B cell (primary cell): Measurements from ENCODE around the gene ZNF687. TPM values are rescaled to one million over a fixed set of nuclear protein-coding genes. Genes with fewer than 3 reads are reported as not detected.

Experiments
- ATAC-seq: fragments of 200-7000 bp; cut with Tn5 transposase; one replicate; pipeline ENCODE4 v1.10.0; 2021; ENCODE audit warnings: low read depth, mild to moderate bottlenecking, moderate number of reproducible peaks, moderate library complexity
- CTCF ChIA-PET: fragments of 350-600 bp; sonication (Branson Sonifier 250); formaldehyde crosslinking; loops from one replicate; lab custom pipeline; 2021; ENCODE audit warnings: antibody characterized with exemption, inconsistent platforms; lab: Charles Lee
- POLR2A ChIA-PET: fragments of 350-600 bp; sonication (Branson Sonifier 250); formaldehyde crosslinking; loops from one replicate; lab custom pipeline; 2021; ENCODE audit warnings: antibody characterized with exemption; lab: Charles Lee
- DNase-seq: peaks from one replicate; pipeline ENCODE4 v3.0.0; 2013
- H2AFZ ChIP-seq: 2 replicates; pipeline ENCODE4 v1.6.1; 2012; ENCODE audit warnings: mild to moderate bottlenecking, low read depth, low read length; ENCODE audit not compliant: insufficient read depth, poor library complexity, severe bottlenecking
- H3K27ac ChIP-seq, 2 donors: 1 replicate in 1 of 2; 2 replicates in 1 of 2; pipeline ENCODE4 v1.5.1; 2012 to 2013; ENCODE audit warnings: low read length in 2 of 2, mild to moderate bottlenecking in 2 of 2, moderate library complexity in 1 of 2
- H3K27me3 ChIP-seq, 4 experiments: fragments of 200-600 bp in 1 of 4; sonication (generic) in 1 of 4; replicated peaks in 1 of 4; 1 replicate in 2 of 4; 2 replicates in 2 of 4; pipeline versions ENCODE4 v1.6.1 to v1.7.0; 2013 to 2016; ENCODE audit warnings: low read length in 3 of 4, mild to moderate bottlenecking in 2 of 4, mixed read lengths in 1 of 4, moderate library complexity in 1 of 4; ENCODE audit not compliant: insufficient read depth in 4 of 4, control insufficient read depth in 3 of 4; ENCODE audit errors: control extremely low read depth in 1 of 4
- H3K36me3 ChIP-seq, 2 experiments: replicated peaks in 1 of 2; 1 replicate in 1 of 2; 2 replicates in 1 of 2; pipeline versions ENCODE4 v1.6.1 to v1.7.1; 2013; ENCODE audit warnings: low read length in 1 of 2; ENCODE audit not compliant: insufficient read depth in 2 of 2, control insufficient read depth in 1 of 2; ENCODE audit errors: control extremely low read depth in 1 of 2, extremely low read depth in 1 of 2
- H3K4me1 ChIP-seq, 2 donors: fragments of 200-600 bp in 1 of 2; sonication (generic) in 1 of 2; 1 replicate in 1 of 2; 2 replicates in 1 of 2; pipeline versions ENCODE4 v1.5.1 to v1.6.1; 2013 to 2017; ENCODE audit warnings: low read length in 2 of 2; ENCODE audit not compliant: control insufficient read depth in 2 of 2, insufficient read depth in 2 of 2
- H3K4me2 ChIP-seq: replicated peaks from 2 replicates; pipeline ENCODE3; 2012; ENCODE audit warnings: mild to moderate bottlenecking, low read depth, low read length; ENCODE audit not compliant: poor library complexity, severe bottlenecking
- H3K4me3 ChIP-seq, 5 experiments: fragments of 200-600 bp in 1 of 5; sonication (generic) in 1 of 5; 1 replicate in 3 of 5; 2 replicates in 2 of 5; pipeline versions ENCODE4 v1.5.1 to v1.7.0; 2011 to 2016; ENCODE audit warnings: low read length in 4 of 5, mild to moderate bottlenecking in 4 of 5, low read depth in 2 of 5, control low read depth in 1 of 5, moderate library complexity in 1 of 5; ENCODE audit not compliant: insufficient read depth in 1 of 5; ENCODE audit errors: control extremely low read depth in 1 of 5, extremely low read depth in 1 of 5
- H3K79me2 ChIP-seq: fragments of 200-600 bp; sonication (generic); one replicate; pipeline ENCODE4 v1.6.0; 2016; ENCODE audit warnings: low read length; ENCODE audit not compliant: control insufficient read depth, insufficient read depth
- H3K9ac ChIP-seq: fragments of 200-600 bp; sonication (generic); 2 replicates; pipeline ENCODE4 v1.6.1; 2017; ENCODE audit warnings: mild to moderate bottlenecking, low read length, moderate library complexity
- H3K9me3 ChIP-seq, 3 donors: one replicate each; pipeline versions ENCODE4 v1.6.1 to v1.7.1; 2013; ENCODE audit warnings: low read length in 2 of 3; ENCODE audit not compliant: control insufficient read depth in 2 of 3, insufficient read depth in 1 of 3; ENCODE audit errors: control extremely low read depth in 1 of 3
- H4K20me1 ChIP-seq: 2 replicates; pipeline ENCODE4 v1.6.0; 2012; ENCODE audit warnings: mild to moderate bottlenecking, low read length; ENCODE audit not compliant: insufficient read depth, control insufficient read depth, poor library complexity, severe bottlenecking
- H3K27ac Mint-ChIP-seq: one replicate; pipeline ENCODE4 v1.8.0; 2021; ENCODE audit warnings: mixed read lengths
- H3K27me3 Mint-ChIP-seq: one replicate; pipeline ENCODE4 v1.8.0; 2021; ENCODE audit warnings: mixed read lengths
- H3K4me1 Mint-ChIP-seq: one replicate; pipeline ENCODE4 v1.8.0; 2021; ENCODE audit warnings: mixed read lengths
- H3K4me3 Mint-ChIP-seq: one replicate; pipeline ENCODE4 v1.8.0; 2021; ENCODE audit warnings: mixed read lengths
- H3K9me3 Mint-ChIP-seq: one replicate; pipeline ENCODE4 v1.8.0; 2022; ENCODE audit warnings: mixed read lengths; ENCODE audit not compliant: insufficient read depth
- EZH2 ChIP-seq: IDR thresholded peaks from 2 replicates; pipeline ENCODE4 v1.6.1; 2012; ENCODE audit warnings: borderline replicate concordance, low read depth, mild to moderate bottlenecking, moderate library complexity, low read length; ENCODE audit not compliant: insufficient read depth, poor library complexity, severe bottlenecking
- WGBS: methylation state at CpG from one replicate; pipeline ENCODE4 v1.1.5; 2013; ENCODE audit warnings: missing lambda C conversion rate; ENCODE audit not compliant: insufficient coverage; 5-methylcytosine and 5-hydroxymethylcytosine counted together
- intact Hi-C: fragments of 100-400 bp; cut with micrococcal nuclease; formaldehyde crosslinking; loops from one replicate; pipeline ENCODE4 v1.10.0; 2022
- polyA plus RNA-seq: library from polyadenylated mRNA; depleted of rRNA; stranded (reverse); fragments of >200 nt; gene quantifications from 2 replicates; pipeline ENCODE4 v1.2.3, GENCODE V29; 2012
- total RNA-seq, 2 donors: library from RNA; stranded (reverse); fragments of 120-200 nt in 1 of 2; gene quantifications; 1 replicate in 1 of 2; 2 replicates in 1 of 2; pipeline versions ENCODE4 v1.2.3 to v1.2.4, GENCODE V29; 2013 to 2022
- TF ChIP-seq, protein P1 (sequence below): fragments of 200-600 bp; IDR thresholded peaks from one replicate; pipeline ENCODE4 v1.8.0; 2022; ENCODE audit warnings: antibody characterized with exemption, mild to moderate bottlenecking

Gene ZNF687
- total and polyA plus RNA-seq, 2 donors (not counting 1 experiment from before 2014, with no cell fraction given): 29.1 to 49.6 TPM

DNA sequence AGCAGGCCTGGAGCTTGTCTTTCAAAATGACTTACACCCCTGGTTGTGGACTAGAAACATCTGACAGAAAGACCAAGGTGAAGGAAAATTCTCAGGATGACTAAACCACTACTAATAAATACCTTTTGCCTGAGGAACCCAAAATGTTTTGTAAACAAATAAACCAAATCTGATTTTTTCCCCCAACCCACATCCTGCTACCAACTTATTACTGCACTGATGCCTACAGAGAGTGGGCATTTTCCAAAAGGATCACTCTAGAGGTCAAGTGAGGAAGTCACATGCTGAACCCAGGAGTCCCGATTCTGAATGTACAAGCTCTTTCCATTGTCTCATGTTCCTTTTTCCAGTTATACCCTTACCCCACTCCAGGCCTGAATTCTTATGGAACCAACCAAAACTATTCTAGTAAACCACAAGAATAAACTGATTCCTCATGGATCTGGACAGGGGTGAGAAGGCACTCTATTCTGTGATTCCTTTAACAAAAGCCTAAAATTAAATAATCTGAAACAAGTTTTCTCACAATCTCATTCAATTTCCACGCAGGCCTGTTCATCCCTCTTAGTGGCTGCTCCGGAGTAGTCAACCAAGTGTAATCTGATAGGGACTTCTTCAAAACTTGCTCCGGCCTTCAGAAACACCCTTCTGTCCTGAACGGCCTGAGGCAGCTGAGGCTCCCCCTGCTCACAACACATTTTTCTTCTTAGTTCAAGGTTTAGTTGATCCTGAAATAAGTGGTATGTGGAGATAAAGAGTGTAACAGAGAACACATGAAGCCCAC lies 43.7 kb downstream of the ZNF687 start:
- intact Hi-C loops: loop anchor here (5.0 kb wide), 2 partner anchors 129 to 131 kb away; partner anchors contain the start of genes PIP5K1A and POGZ
- Histone ChIP-seq H3K4me3 (peak overlapping the region in 4 of 5 experiments; percentile 72 to 99 (median 90)), H3K4me1 (peaks cover 21 to 26% of the 10 kb centered on the region in 2 donors), H3K36me3 (peaks cover 0 to 33% of the 10 kb centered on the region in 2 experiments), H4K20me1 (peaks cover 13% of the 10 kb centered on the region), H2AFZ (peak overlapping the region; percentile 90), H3K27me3 (no peaks in the 10 kb centered on the region), H3K4me2 (peak overlapping the region; percentile 90), H3K9ac (peak overlapping the region; percentile 90), H3K9me3 (no peaks in the 10 kb centered on the region), H3K27ac (peak overlapping the region; percentile 87 to 89), H3K79me2 (peaks cover 90% of the 10 kb centered on the region)
- no peaks in the 10 kb centered on the region for H3K9me3 Mint-ChIP-seq
- H3K27me3 Mint-ChIP-seq: no peaks in the 10 kb centered on the region
- POLR2A ChIA-PET: interaction anchor here (1.5 to 1.9 kb wide), 2 partner anchors 19 to 21 kb away, joined by 6 to 11 read pairs; partner anchors contain the start of gene RFX5
- TF ChIP-seq EZH2: no peak
- TF ChIP-seq, protein P1, sequence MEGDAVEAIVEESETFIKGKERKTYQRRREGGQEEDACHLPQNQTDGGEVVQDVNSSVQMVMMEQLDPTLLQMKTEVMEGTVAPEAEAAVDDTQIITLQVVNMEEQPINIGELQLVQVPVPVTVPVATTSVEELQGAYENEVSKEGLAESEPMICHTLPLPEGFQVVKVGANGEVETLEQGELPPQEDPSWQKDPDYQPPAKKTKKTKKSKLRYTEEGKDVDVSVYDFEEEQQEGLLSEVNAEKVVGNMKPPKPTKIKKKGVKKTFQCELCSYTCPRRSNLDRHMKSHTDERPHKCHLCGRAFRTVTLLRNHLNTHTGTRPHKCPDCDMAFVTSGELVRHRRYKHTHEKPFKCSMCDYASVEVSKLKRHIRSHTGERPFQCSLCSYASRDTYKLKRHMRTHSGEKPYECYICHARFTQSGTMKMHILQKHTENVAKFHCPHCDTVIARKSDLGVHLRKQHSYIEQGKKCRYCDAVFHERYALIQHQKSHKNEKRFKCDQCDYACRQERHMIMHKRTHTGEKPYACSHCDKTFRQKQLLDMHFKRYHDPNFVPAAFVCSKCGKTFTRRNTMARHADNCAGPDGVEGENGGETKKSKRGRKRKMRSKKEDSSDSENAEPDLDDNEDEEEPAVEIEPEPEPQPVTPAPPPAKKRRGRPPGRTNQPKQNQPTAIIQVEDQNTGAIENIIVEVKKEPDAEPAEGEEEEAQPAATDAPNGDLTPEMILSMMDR: no peak
- H3K4me1 Mint-ChIP-seq: peaks cover 47% of the 10 kb centered on the region
- no peak for DNase-seq
- peak overlapping the region; percentile 96 for H3K27ac Mint-ChIP-seq
- no peak for ATAC-seq
- CTCF ChIA-PET: interaction anchor here (0.9 to 10.0 kb wide), 6 partner anchors 10 to 226 kb away, joined by 3 to 148 read pairs (median 5); no protein-coding TSS in a partner anchor
- H3K4me3 Mint-ChIP-seq: peak overlapping the region; percentile 93
- 80% methylated on average over 2 of the region's 5 CpGs for WGBS
